ENCODE data around the gene TSPAN9.

Gene TSPAN9

GRCh38 chr12:3103806-3104205, 26.6 kb downstream of the TSPAN9 start:
- no peak for DNase-seq

- DNase-seq: no peak
Observed at GRCh38 chr12:3105690-3106479, 28.7 kb downstream of the TSPAN9 start.

GRCh38 chr12:3106579-3106978, 29.4 kb downstream of the TSPAN9 start:
- DNase-seq: no peak

GRCh38 chr12:3107071-3107583, 29.9 kb downstream of the TSPAN9 start:
- no peak for DNase-seq

GRCh38 chr12:3107954-3108353, 30.8 kb downstream of the TSPAN9 start:
- DNase-seq: no peak

- no peak for DNase-seq
Observed at GRCh38 chr12:3110578-3110977, 33.4 kb downstream of the TSPAN9 start.

GRCh38 chr12:3113671-3114325, 36.6 kb downstream of the TSPAN9 start:
- DNase-seq: no peak

- DNase-seq: no peak
Observed at GRCh38 chr12:3114671-3115070, 37.5 kb downstream of the TSPAN9 start.

- no peak for DNase-seq
Observed at GRCh38 chr12:3115078-3115477, 37.9 kb downstream of the TSPAN9 start.

- no peak for DNase-seq
Observed at GRCh38 chr12:3116106-3116844, 39.1 kb downstream of the TSPAN9 start.

GRCh38 chr12:3117144-3117581, 40.0 kb downstream of the TSPAN9 start:
- DNase-seq: no peak

- no peak for DNase-seq
Observed at GRCh38 chr12:3117591-3118015, 40.4 kb downstream of the TSPAN9 start.

- no peak for DNase-seq
Observed at GRCh38 chr12:3119192-3119755, 42.1 kb downstream of the TSPAN9 start.

GRCh38 chr12:3119756-3120601, 42.8 kb downstream of the TSPAN9 start:
- no peak for DNase-seq

GRCh38 chr12:3120701-3121100, 43.5 kb downstream of the TSPAN9 start:
- DNase-seq: no peak

GRCh38 chr12:3122841-3123678, 45.9 kb downstream of the TSPAN9 start:
- DNase-seq: no peak

- no peak for DNase-seq
Observed at GRCh38 chr12:3123729-3124128, 46.5 kb downstream of the TSPAN9 start.

GRCh38 chr12:3124917-3125316, 47.7 kb downstream of the TSPAN9 start:
- DNase-seq: no peak

GRCh38 chr12:3125674-3126073, 48.5 kb downstream of the TSPAN9 start:
- DNase-seq: no peak

GRCh38 chr12:3127832-3128231, 50.7 kb downstream of the TSPAN9 start:
- DNase-seq: no peak
